A673 (cell line): ENCODE results near the gene LILRB3. TPM values are rescaled to one million over a fixed set of nuclear protein-coding genes. Genes with fewer than 3 reads are reported as not detected.

ENCODE experiments used
- BruUV-seq: library from RNA; stranded (reverse); fragments of 400-500 nt; replicated peaks from 2 replicates; lab custom pipeline; 2021; lab: Mats Ljungman, UMichigan
- CTCF ChIA-PET: fragments of 300-600 bp; sonication (Branson Sonifier 250); formaldehyde crosslinking; loops from one replicate; lab custom pipeline; 2022; ENCODE audit warnings: antibody characterized with exemption; lab: Charles Lee
- POLR2A ChIA-PET: fragments of 300-600 bp; sonication (Branson Sonifier 250); formaldehyde crosslinking; loops from one replicate; lab custom pipeline; 2022; ENCODE audit warnings: antibody characterized with exemption; ENCODE audit not compliant: low non-redundant PET; lab: Charles Lee
- DNase-seq: peaks from one replicate; pipeline ENCODE4 v3.0.0-alpha.2; 2015; ENCODE audit warnings: low spot score
- H3K27ac ChIP-seq: fragments of 200-600 bp; sonication (generic); 2 replicates; pipeline ENCODE4 v1.5.1; 2016; ENCODE audit warnings: mixed run types, low read depth, mild to moderate bottlenecking, mixed read lengths, antibody characterized with exemption, low read length; ENCODE audit not compliant: poor library complexity, severe bottlenecking
- H3K27me3 ChIP-seq: fragments of 200-600 bp; sonication (generic); replicated peaks from 2 replicates; pipeline ENCODE4 v1.6.1; 2017; ENCODE audit warnings: mixed run types, low read depth, mild to moderate bottlenecking, mixed read lengths, antibody characterized with exemption, low read length; ENCODE audit not compliant: insufficient read depth, poor library complexity
- H3K36me3 ChIP-seq: fragments of 200-600 bp; sonication (generic); 2 replicates; pipeline ENCODE4 v1.6.1; 2016; ENCODE audit warnings: mixed run types, mild to moderate bottlenecking, mixed read lengths, antibody characterized with exemption, low read length; ENCODE audit not compliant: insufficient read depth, poor library complexity, severe bottlenecking
- H3K4me1 ChIP-seq: fragments of 200-600 bp; sonication (generic); 2 replicates; pipeline ENCODE4 v1.6.1; 2017; ENCODE audit warnings: mixed run types, mild to moderate bottlenecking, mixed read lengths, antibody characterized with exemption, low read length; ENCODE audit not compliant: insufficient read depth, poor library complexity, severe bottlenecking
- H3K4me3 ChIP-seq: fragments of 200-600 bp; sonication (generic); 2 replicates; pipeline ENCODE4 v1.5.1; 2016; ENCODE audit warnings: low read depth, mixed run types, mild to moderate bottlenecking, mixed read lengths, low read length; ENCODE audit not compliant: poor library complexity, severe bottlenecking
- H3K9me3 ChIP-seq: fragments of 200-600 bp; sonication (generic); 2 replicates; pipeline ENCODE4 v1.6.1; 2016; ENCODE audit warnings: mixed run types, low read depth, mild to moderate bottlenecking, mixed read lengths, antibody characterized with exemption, low read length; ENCODE audit not compliant: poor library complexity, severe bottlenecking
- EZH2 ChIP-seq: fragments of 200-600 bp; sonication (generic); IDR thresholded peaks from 2 replicates; pipeline ENCODE4 v1.6.1; 2017; ENCODE audit warnings: borderline replicate concordance, low read depth, mild to moderate bottlenecking, mixed read lengths, antibody characterized with exemption, low read length; ENCODE audit not compliant: poor library complexity, severe bottlenecking
- intact Hi-C: fragments of 100-400 bp; cut with micrococcal nuclease; formaldehyde crosslinking; loops from one replicate; pipeline ENCODE4 v1.10.0; 2022; ENCODE audit not compliant: unreplicated experiment
- total RNA-seq: library from RNA; stranded (reverse); gene quantifications from 2 replicates; pipeline ENCODE4 v1.2.3, GENCODE V29; 2021
- TF ChIP-seq, protein P1 (sequence below): fragments of 300-800, 200-600 bp; sonication (generic); conservative IDR thresholded peaks from 2 replicates; pipeline ENCODE4 v1.5.1; 2017; ENCODE audit warnings: low read depth, mild to moderate bottlenecking, antibody characterized with exemption, low read length, moderate library complexity, mixed read lengths

The LILRB3 gene
- total RNA-seq, 1 experiment from 2014 or later = not detected

DNA sequence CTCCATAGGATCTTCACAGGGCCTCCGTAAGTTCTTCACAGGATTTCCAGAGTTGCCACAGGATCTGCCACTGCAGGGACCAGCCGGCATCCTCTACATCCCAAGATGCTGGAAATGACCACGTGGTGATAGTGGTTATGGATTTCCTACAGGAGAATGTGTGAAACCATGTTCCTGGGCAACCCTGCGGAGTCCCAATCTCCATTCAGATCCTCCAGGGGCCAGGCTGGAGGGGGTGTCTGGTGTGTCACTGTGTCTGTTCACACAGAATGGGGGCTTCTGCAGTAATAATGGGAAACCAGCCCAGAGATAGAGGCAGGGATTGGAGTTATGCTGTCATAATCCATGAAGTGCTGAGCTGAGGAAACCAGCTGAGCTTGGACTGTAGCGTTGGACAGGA lies 11.1 kb upstream of the LILRB3 start:
- TF ChIP-seq, protein P1, sequence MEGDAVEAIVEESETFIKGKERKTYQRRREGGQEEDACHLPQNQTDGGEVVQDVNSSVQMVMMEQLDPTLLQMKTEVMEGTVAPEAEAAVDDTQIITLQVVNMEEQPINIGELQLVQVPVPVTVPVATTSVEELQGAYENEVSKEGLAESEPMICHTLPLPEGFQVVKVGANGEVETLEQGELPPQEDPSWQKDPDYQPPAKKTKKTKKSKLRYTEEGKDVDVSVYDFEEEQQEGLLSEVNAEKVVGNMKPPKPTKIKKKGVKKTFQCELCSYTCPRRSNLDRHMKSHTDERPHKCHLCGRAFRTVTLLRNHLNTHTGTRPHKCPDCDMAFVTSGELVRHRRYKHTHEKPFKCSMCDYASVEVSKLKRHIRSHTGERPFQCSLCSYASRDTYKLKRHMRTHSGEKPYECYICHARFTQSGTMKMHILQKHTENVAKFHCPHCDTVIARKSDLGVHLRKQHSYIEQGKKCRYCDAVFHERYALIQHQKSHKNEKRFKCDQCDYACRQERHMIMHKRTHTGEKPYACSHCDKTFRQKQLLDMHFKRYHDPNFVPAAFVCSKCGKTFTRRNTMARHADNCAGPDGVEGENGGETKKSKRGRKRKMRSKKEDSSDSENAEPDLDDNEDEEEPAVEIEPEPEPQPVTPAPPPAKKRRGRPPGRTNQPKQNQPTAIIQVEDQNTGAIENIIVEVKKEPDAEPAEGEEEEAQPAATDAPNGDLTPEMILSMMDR = no peak
- TF ChIP-seq EZH2 = no peak
- no peak overlapping the region for H3K4me3 ChIP-seq
- ChIA-PET POLR2A (no interaction called here), CTCF (no interaction called here)
- H3K36me3 ChIP-seq = no peaks in the 10 kb centered on the region
- H3K27ac ChIP-seq = no peak overlapping the region
- no peaks in the 10 kb centered on the region for H3K4me1 ChIP-seq
- no peaks in the 10 kb centered on the region for H3K9me3 ChIP-seq
- DNase-seq = no peak
- no TSS peak for BruUV-seq
- peaks cover 33% of the 10 kb centered on the region for H3K27me3 ChIP-seq
- intact Hi-C loops = no loop called here

- DNase-seq = peak; percentile 89
- H3K9me3 ChIP-seq = no peaks in the 10 kb centered on the region
- ChIA-PET POLR2A (no interaction called here), CTCF (no interaction called here)
- H3K27me3 ChIP-seq = peaks cover 24% of the 10 kb centered on the region
- BruUV-seq = no TSS peak
- H3K4me1 ChIP-seq = no peaks in the 10 kb centered on the region
- intact Hi-C loops = loop anchor here (2.0 kb wide), 1 partner anchor 63 kb away; no protein-coding TSS in a partner anchor
- H3K36me3 ChIP-seq = no peaks in the 10 kb centered on the region
- H3K27ac ChIP-seq = no peak overlapping the region
- TF ChIP-seq, protein P1 = peak; percentile 99
- TF ChIP-seq EZH2 = no peak
- H3K4me3 ChIP-seq = no peak overlapping the region
Measured at GRCh38 chr19:54231077-54231931, 8.5 kb upstream of the LILRB3 start.

- BruUV-seq = no TSS peak
- no peak overlapping the region for H3K27ac ChIP-seq
- POLR2A ChIA-PET = no interaction called here
- intact Hi-C loops = loop anchor here (2.0 kb wide), 1 partner anchor 61 kb away; no protein-coding TSS in a partner anchor
- H3K9me3 ChIP-seq = no peaks in the 10 kb centered on the region
- no peaks in the 10 kb centered on the region for H3K36me3 ChIP-seq
- no peaks in the 10 kb centered on the region for H3K4me1 ChIP-seq
- CTCF ChIA-PET = no interaction called here
- no peak for DNase-seq
- no peak overlapping the region for H3K4me3 ChIP-seq
- H3K27me3 ChIP-seq = peaks cover 21% of the 10 kb centered on the region
- TF ChIP-seq, protein P1 = no peak
- no peak for TF ChIP-seq EZH2
Measured at GRCh38 chr19:54230031-54230430, 7.2 kb upstream of the LILRB3 start.
